ENCODE measurements around the gene WDFY4. TPM values are rescaled to one million over a fixed set of nuclear protein-coding genes. Genes with fewer than 3 reads are reported as not detected.

Gene WDFY4
- total and polyA plus RNA-seq, 2 of the 13 experiments (the other 11 are each of a cell fraction or from before 2014, with no cell fraction given), result not detected

DNA sequence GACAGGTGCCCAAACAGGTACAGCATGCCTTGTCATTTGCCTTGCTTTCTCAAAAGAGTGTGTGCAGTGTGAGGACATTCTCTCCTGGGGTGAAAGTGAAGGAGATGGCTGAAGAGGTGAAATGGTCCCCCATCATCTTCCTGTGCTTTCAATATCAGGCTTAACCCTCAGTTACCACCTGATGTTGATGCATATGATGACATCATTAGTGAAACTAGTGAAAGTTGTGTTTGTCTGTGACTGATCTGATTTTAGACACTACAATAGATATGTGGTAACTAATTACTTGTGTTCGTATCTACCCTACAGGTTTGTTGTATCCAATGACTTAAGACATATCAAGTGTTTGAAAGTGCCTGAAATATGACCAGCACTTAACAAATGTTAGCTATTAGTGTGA, 279.4 kb downstream of the WDFY4 start:
- Histone ChIP-seq H4K20me1 (ENCODE audit: insufficient read depth, low read length) (no peaks in the 10 kb centered on the region), H3K9me3 (ENCODE audit: low read length) (no peaks in the 10 kb centered on the region), H3K4me2 (ENCODE audit: low read depth, low read length) (no peak overlapping the region), H2AFZ (ENCODE audit: low read length) (no peak overlapping the region), H3K36me3 (replicated peaks in 1 of 2; ENCODE audit: control insufficient read depth in 1 of 2, insufficient read depth in 2 of 2, low read length in 2 of 2) (no peaks in the 10 kb centered on the region), H3K79me2 (ENCODE audit: insufficient read depth, low read length) (no peaks in the 10 kb centered on the region), H3K27me3 (ENCODE audit: control insufficient read depth in 1 of 2, insufficient read depth in 2 of 2, low read length in 2 of 2) (no peaks in the 10 kb centered on the region), H3K27ac (ENCODE audit: extremely low read length, insufficient read depth, low read length) (no peak overlapping the region), H3K9ac (ENCODE audit: insufficient read depth, low read depth, low read length) (no peak overlapping the region), H3K4me3 (replicated peaks in 1 of 3; ENCODE audit: insufficient read depth in 1 of 3, low read depth in 2 of 3, low read length in 3 of 3) (no peak overlapping the region), H3K4me1 (ENCODE audit: insufficient read depth, low read length) (no peaks in the 10 kb centered on the region)
- intact Hi-C loops (cut with micrococcal nuclease; ENCODE audit: unreplicated experiment) (no loop called here), in situ Hi-C loops (cut with HindIII; ENCODE audit: extremely low pct_ligation_motif_present, low pct_unique_long_range_greater_than_20kb) (no loop called here)
- CTCF ChIA-PET (ENCODE audit: low intra/inter-chr PET ratio, low total read pairs), result no interaction called here
- POLR2A ChIA-PET, result no interaction called here
- no TSS peak for BruUV-seq (replicated peaks)
- ATAC-seq, result no peak
- no peak for FAIRE-seq
- DNase-seq (ENCODE audit: low spot score), result no peak
- WGBS (ENCODE audit: low lambda C conversion rate), result 0% methylated on average over 1 of the region's 1 CpG
- TF ChIP-seq ZSCAN25 (CRISPR knock-in tag; IDR thresholded peaks at IDR 0.05) (no peak), TEAD3 (CRISPR knock-in tag; optimal IDR thresholded peaks at IDR 0.05; ENCODE audit: borderline replicate concordance) (no peak), NR2F6 (IDR thresholded peaks at IDR 0.05) (no peak), NR2F6 (CRISPR knock-in tag; IDR thresholded peaks at IDR 0.05) (no peak), ZEB1 (IDR thresholded peaks at IDR 0.05; ENCODE audit: insufficient replicate concordance, low read depth) (no peak), ATF7 (IDR thresholded peaks at IDR 0.05) (peak; percentile 91), ATF7 (CRISPR knock-in tag; IDR thresholded peaks at IDR 0.05) (no peak), CREB1 (IDR thresholded peaks at IDR 0.05) (peak; percentile 54; the same call in 1 of the 2 replicates), CREB1 (CRISPR knock-in tag; IDR thresholded peaks at IDR 0.05) (no peak), HMGA1 (CRISPR knock-in tag; conservative IDR thresholded peaks at IDR 0.05) (no peak)

DNA sequence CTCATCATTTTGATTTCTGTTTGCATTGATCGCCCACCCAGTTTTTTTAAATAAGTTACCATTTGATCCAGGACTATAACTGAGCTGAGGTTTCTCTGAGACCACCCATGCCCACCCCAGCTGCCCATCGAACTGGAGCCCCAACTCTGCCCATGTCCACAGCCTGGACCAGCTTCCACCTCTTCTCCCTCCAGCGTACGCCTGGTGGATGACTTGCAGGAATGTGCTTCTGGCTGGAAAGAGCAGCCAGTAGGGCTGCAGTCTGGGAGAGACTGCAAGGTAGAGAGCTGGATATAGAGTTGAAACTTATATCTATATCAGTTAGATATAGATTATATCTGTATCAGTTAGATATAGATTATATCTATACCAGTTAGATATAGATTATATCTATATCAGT, 280.8 kb downstream of the WDFY4 start:
- BruUV-seq (replicated peaks), result no TSS peak
- DNase-seq (ENCODE audit: low spot score), result no peak
- Histone ChIP-seq H3K27ac (ENCODE audit: extremely low read length, insufficient read depth, low read length) (no peak overlapping the region), H4K20me1 (ENCODE audit: insufficient read depth, low read length) (0 out of 2 replicates have a peak, but pooled peaks cover 2% of the 10 kb centered on the region), H3K9me3 (ENCODE audit: low read length) (no peaks in the 10 kb centered on the region), H3K4me1 (ENCODE audit: insufficient read depth, low read length) (no peaks in the 10 kb centered on the region), H3K4me2 (ENCODE audit: low read depth, low read length) (no peak overlapping the region), H3K79me2 (ENCODE audit: insufficient read depth, low read length) (no peaks in the 10 kb centered on the region), H3K4me3 (replicated peaks in 1 of 3; ENCODE audit: insufficient read depth in 1 of 3, low read depth in 2 of 3, low read length in 3 of 3) (no peak overlapping the region), H3K27me3 (ENCODE audit: control insufficient read depth in 1 of 2, insufficient read depth in 2 of 2, low read length in 2 of 2) (no peaks in the 10 kb centered on the region), H3K9ac (ENCODE audit: insufficient read depth, low read depth, low read length) (no peak overlapping the region), H3K36me3 (replicated peaks in 1 of 2; ENCODE audit: control insufficient read depth in 1 of 2, insufficient read depth in 2 of 2, low read length in 2 of 2) (no peaks in the 10 kb centered on the region), H2AFZ (ENCODE audit: low read length) (no peak overlapping the region)
- POLR2A ChIA-PET, result no interaction called here
- in situ Hi-C loops (cut with HindIII; ENCODE audit: extremely low pct_ligation_motif_present, low pct_unique_long_range_greater_than_20kb), result no loop called here
- CTCF ChIA-PET (ENCODE audit: low intra/inter-chr PET ratio, low total read pairs), result no interaction called here
- FAIRE-seq, result no peak
- 43% methylated on average over 4 of the region's 4 CpGs for WGBS (ENCODE audit: low lambda C conversion rate)
- intact Hi-C loops (cut with micrococcal nuclease; ENCODE audit: unreplicated experiment), result no loop called here
- no peak for ATAC-seq
- TF ChIP-seq MATR3 (CRISPR knock-in tag; IDR thresholded peaks at IDR 0.05) (no peak), ZNF510 (CRISPR knock-in tag; IDR thresholded peaks at IDR 0.05; ENCODE audit: low read depth) (no peak), ZNF556 (CRISPR knock-in tag; IDR thresholded peaks at IDR 0.05; ENCODE audit: borderline replicate concordance) (no peak), SIX1 (CRISPR knock-in tag; IDR thresholded peaks at IDR 0.05; ENCODE audit: borderline replicate concordance) (no peak), ZSCAN30 (CRISPR knock-in tag; IDR thresholded peaks at IDR 0.05) (no peak), CEBPG (CRISPR knock-in tag; IDR thresholded peaks at IDR 0.05) (no peak), AGO2 (optimal IDR thresholded peaks at IDR 0.05; ENCODE audit: low read depth, low read length) (no peak), TEAD2 (CRISPR knock-in tag; IDR thresholded peaks at IDR 0.05) (no peak), NFKBIZ (CRISPR knock-in tag; IDR thresholded peaks at IDR 0.05) (no peak), GATAD1 (CRISPR knock-in tag; IDR thresholded peaks at IDR 0.05) (no peak), ZSCAN20 (CRISPR knock-in tag; IDR thresholded peaks at IDR 0.05; ENCODE audit: borderline replicate concordance) (no peak)
- TF ChIP-seq, protein P1, sequence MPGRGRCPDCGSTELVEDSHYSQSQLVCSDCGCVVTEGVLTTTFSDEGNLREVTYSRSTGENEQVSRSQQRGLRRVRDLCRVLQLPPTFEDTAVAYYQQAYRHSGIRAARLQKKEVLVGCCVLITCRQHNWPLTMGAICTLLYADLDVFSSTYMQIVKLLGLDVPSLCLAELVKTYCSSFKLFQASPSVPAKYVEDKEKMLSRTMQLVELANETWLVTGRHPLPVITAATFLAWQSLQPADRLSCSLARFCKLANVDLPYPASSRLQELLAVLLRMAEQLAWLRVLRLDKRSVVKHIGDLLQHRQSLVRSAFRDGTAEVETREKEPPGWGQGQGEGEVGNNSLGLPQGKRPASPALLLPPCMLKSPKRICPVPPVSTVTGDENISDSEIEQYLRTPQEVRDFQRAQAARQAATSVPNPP (CRISPR knock-in tag; IDR thresholded peaks at IDR 0.05), result no peak
- TF ChIP-seq, protein P2, sequence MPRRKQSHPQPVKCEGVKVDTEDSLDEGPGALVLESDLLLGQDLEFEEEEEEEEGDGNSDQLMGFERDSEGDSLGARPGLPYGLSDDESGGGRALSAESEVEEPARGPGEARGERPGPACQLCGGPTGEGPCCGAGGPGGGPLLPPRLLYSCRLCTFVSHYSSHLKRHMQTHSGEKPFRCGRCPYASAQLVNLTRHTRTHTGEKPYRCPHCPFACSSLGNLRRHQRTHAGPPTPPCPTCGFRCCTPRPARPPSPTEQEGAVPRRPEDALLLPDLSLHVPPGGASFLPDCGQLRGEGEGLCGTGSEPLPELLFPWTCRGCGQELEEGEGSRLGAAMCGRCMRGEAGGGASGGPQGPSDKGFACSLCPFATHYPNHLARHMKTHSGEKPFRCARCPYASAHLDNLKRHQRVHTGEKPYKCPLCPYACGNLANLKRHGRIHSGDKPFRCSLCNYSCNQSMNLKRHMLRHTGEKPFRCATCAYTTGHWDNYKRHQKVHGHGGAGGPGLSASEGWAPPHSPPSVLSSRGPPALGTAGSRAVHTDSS (CRISPR knock-in tag; conservative IDR thresholded peaks at IDR 0.05), result no peak

All from HepG2 (cell line).